HG03432 (cell line): ENCODE results near the gene TRIM39.
"Not testable (repeated sequence)": the region's sequence is repeated elsewhere in the genome, so short reads cannot be mapped to it uniquely, and the experiment has no call there.

Experiments used
- ATAC-seq: cut with Tn5 transposase; IDR thresholded peaks from one replicate; pipeline ENCODE4 v1.9.1; 2021; ENCODE audit warnings: mild to moderate bottlenecking, moderate library complexity; ENCODE audit not compliant: unreplicated experiment

Gene TRIM39

GRCh38 chr6:30326526-30327231 lies at the start of gene TRIM39:
TRIM39 (plus strand) TSS chr6:30326927; CDS start chr6:30329318, 2,391 bp downstream.
- peak; percentile 74 for ATAC-seq

DNA sequence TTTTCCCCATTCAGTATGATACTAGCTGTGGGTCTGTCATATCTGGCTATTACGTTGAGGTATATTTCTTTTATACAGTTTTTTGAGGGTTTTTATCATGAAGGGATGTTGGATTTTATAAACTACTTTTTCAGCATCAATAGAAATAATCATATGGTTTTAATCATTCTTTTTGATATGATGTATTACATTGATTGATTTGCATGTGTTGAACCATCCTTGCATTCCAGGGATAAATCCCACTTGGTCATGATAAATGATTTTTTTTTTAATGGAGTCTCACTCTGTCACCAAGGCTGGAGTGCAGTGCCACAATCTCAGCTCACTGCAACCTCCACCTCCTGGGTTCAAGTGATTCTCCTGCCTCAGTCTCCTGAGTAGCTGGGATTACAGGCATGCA lies 45.7 kb upstream of the TRIM39 start:
- ATAC-seq = not testable (repeated sequence)

- no peak for ATAC-seq
These were observed 44.2 kb upstream of the TRIM39 start for GRCh38 chr6:30282522-30282921.

DNA sequence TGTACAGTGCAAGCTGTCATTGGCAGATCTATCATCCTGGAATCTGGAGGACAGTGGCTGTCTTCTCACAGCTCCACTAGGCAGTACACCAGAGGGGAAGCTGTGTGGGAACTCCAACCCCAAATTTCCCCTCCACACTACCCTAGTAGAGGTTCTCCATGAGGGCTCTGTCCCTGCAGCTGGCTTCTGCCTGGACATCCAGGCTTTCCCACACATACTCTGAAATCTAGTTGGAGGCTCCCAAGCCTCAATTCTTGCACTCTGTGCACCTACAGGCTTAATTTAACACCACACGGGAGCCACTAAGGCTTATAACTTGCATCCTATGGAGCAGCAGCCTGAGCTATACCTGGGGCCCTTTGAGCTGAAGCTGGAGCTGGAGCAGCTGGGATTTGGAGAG lies 43.0 kb upstream of the TRIM39 start:
- ATAC-seq = no peak

DNA sequence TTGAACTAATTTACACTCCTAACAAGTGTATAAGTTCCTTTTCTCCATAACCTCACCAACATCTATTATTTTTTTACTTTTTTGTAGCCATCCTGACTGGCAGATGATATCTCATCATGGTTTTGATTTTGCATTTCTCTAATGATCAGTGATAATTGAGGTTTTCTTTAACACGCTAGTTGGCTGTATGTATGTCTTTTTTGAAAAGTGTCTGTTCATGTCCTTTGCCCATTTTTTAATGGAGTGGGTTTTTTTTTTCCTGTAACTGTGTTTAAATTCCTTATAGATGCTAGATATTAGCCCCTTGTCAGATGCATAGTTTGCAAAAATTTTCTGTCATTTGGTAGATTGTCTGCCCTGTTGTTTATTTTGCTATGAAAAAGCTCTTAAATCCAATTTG lies 39.6 kb upstream of the TRIM39 start:
- ATAC-seq = no peak

GRCh38 chr6:30295837-30296236 lies 30.9 kb upstream of the TRIM39 start:
- ATAC-seq = no peak

- no peak for ATAC-seq
These were observed 22.7 kb upstream of the TRIM39 start for GRCh38 chr6:30304002-30304401.

- no peak for ATAC-seq
These were observed 15.6 kb upstream of the TRIM39 start for GRCh38 chr6:30311101-30311500.

DNA sequence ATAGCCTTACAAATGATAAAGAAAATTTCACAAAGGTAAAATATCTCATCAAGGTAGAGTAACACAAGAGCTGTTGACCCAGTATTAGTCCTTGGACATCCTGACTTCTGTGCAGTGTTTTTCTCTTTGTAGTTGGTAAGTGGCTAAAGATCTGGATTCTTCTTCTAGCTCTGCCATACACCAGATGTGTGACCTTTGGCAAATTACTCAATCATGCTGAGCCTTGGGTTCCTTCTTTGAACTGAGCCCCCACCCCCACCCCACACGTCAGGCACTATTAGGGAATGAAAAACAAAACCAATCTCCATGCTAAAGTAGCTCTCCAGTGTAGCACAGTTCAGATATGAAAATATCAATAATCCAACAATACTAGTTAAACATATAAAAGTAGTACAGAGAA lies 15.1 kb upstream of the TRIM39 start:
- no peak for ATAC-seq

DNA sequence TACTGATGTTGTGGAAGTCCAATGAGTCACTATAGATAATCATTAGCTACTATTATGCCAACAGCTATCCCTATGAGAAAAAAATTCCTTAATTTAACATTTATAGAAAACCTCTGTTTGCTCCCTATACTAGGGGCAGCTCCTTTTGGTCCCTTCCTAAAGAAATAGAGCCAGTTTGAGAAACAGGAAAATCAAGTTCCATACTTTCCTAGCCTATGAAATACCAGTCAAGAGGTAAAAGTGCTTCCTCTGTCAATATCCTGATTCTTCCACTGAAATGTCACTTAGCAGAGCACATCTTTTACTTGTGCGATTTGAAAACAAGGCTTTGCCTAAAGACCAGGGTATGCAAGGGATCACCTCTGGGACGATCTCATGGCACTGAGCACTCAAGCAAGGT lies 14.5 kb upstream of the TRIM39 start:
- ATAC-seq = no peak

GRCh38 chr6:30312676-30313321 lies 13.9 kb upstream of the TRIM39 start:
- ATAC-seq = no peak

DNA sequence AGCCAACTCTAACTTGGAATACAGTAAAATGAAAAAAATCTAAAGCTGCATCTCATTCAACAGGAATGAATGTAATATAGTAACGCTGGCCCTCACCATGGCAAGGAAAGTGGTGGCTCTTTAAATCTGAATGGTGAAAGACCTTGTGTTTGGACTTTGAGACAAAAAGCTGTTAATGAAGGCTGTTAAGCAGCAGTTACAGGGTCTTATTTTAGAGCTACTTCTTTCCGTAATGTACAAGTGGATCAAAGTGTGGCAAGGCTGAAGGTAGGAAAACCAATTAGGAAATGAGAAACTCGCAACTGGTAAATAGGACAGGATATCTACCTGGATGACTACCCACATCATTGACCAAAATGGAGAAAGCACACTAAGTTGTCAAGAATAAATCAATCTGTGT lies 11.6 kb upstream of the TRIM39 start:
- ATAC-seq = no peak

- ATAC-seq = no peak
These were observed 8.7 kb upstream of the TRIM39 start for GRCh38 chr6:30317913-30318589.

DNA sequence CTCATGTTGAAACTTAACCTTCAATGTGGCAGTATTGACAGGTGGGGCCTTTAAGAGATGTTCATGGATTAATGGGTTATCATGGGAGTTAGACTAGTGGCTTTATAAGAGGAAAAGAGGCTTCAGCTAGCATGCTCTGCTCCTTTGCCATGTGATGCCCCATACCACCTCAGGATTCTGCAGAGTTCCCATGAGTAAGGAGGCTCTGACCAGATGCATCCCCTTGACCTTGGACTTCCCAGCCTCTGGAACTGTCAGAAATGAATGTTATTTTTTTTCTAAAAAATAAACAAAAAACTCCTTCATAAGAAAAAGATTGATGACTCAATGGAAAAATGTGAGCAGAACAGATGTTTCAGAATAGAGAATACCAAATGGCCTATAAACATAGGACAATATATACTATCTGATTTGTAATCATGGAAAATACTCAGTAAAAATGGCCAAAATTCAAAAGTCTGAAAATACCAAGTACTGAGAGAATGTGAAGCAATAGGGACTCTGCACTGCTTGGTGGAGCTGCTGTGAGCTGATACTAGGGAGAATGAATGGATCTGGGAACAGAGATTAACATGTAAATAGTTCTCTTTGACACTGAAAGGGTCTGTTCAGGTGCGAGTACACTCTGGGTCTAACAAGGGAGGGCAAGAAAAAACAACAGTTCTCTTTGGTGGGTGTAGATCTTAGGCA lies 7.4 kb upstream of the TRIM39 start:
- ATAC-seq = no peak

GRCh38 chr6:30321692-30322388 lies 4.9 kb upstream of the TRIM39 start:
- ATAC-seq = no peak

GRCh38 chr6:30322527-30323501 lies 3.9 kb upstream of the TRIM39 start:
- no peak for ATAC-seq

GRCh38 chr6:30323806-30324205 lies 2.9 kb upstream of the TRIM39 start:
- ATAC-seq = no peak

GRCh38 chr6:30325150-30325872 lies 1.4 kb upstream of the TRIM39 start:
- ATAC-seq = peak; percentile 33

DNA sequence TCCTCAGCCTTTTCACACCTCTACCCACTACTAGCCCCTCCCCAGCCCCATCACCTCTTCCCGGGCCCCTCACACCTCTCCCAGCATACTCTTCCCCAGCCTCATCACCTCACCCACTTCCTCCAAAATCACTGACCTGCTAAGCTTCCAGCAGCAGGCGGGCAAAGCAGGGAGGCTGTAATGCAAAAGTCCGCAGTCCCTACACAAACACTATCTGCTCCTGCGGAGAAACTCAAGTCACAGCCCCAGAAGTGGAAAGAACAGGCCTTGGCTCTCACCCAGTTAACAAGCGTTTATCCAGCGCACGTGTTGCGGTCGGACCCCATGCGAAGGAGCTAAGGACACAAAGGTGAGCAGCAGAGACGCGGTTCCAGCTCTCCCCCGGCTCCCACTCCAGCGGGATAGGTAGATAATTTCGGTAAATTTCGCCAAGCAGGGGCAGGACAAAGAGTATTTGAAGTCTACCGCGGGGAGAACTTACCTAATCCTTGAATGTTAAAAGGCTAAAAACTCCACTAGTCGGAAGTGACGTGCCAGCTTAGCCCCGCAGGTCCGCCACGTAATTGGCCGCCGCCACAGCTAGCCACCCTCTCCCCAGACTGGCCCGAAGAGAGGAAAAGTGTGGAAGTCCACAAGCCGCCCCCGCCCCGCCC lies 728 bp upstream of the TRIM39 start:
- peak; percentile 46 for ATAC-seq
